Pancreas (tissue), 10 donors: ENCODE data around the gene NKTR. TPM values are rescaled to one million over a fixed set of nuclear protein-coding genes. Genes with fewer than 3 reads are reported as not detected.
"Not testable (repeated sequence)": the region's sequence is repeated elsewhere in the genome, so short reads cannot be mapped to it uniquely, and the experiment has no call there.

Experiments
- ATAC-seq, 4 donors: fragments of 200-7000 bp; cut with Tn5 transposase; one replicate each; pipeline versions ENCODE4 v1.8.0 to v1.9.1; 2020; ENCODE audit warnings: mild to moderate bottlenecking in 4 of 4, moderate library complexity in 4 of 4
- DNase-seq, 6 donors: peaks; one replicate each; pipeline ENCODE4 v3.0.0-alpha.2; 2020
- FAIRE-seq: peaks from 2 replicates; lab custom pipeline; 2012; peaks lifted over from hg19 to GRCh38; lab: Jason Lieb, UNC
- H3K27ac ChIP-seq, 4 donors: fragments of 200-600 bp; sonication (generic); 1 replicate in 3 of 4; 2 replicates in 1 of 4; pipeline versions ENCODE4 v1.5.0 to v1.8.0; 2020
- H3K27me3 ChIP-seq, 4 donors: fragments of 200-600 bp; one replicate each; pipeline ENCODE4 v1.8.0; 2021
- H3K36me3 ChIP-seq, 3 donors: fragments of 200-600 bp; sonication (generic) in 1 of 3; one replicate each; pipeline versions ENCODE4 v1.5.0 to v1.8.0; 2020 to 2021
- H3K4me1 ChIP-seq, 3 donors: fragments of 200-600 bp; one replicate each; pipeline ENCODE4 v1.8.0; 2021
- H3K4me3 ChIP-seq, 4 donors: fragments of 200-600 bp; sonication (generic) in 2 of 4; one replicate each; pipeline versions ENCODE4 v1.5.0 to v1.8.0; 2020 to 2021
- H3K9me3 ChIP-seq, 4 donors: fragments of 200-600 bp; one replicate each; pipeline ENCODE4 v1.8.0; 2021
- CTCF ChIP-seq, 4 donors: fragments of 200-600 bp; sonication (generic) in 3 of 4; IDR thresholded peaks; one replicate each; pipeline versions ENCODE4 v1.5.0 to v1.8.0; 2021; ENCODE audit warnings: antibody characterized with exemption in 4 of 4
- WGBS, 2 donors: extraction: QIAGEN DNeasy Blood & Tissue Kit; methylation state at CpG; one replicate each; pipeline ENCODE4 v1.1.7; 2013; 5-methylcytosine and 5-hydroxymethylcytosine counted together
- intact Hi-C, 3 donors: fragments of 100-400 bp; cut with DNase I; formaldehyde crosslinking; loops; one replicate each; pipeline versions ENCODE4 v1.11.1 to v1.14.2; 2022
- polyA plus RNA-seq, 2 donors: library from polyadenylated mRNA; stranded (reverse); fragments of 200-250 nt; gene quantifications; one replicate each; pipeline ENCODE4 v1.2.3, GENCODE V29; 2013
- total RNA-seq, 6 donors: library from RNA; stranded (reverse); fragmentation: NEBNext Ultra II Directional in 4 of 6; extraction: Animal tissue kit (Norgen Biotek cat#: 25700) in 4 of 6; gene quantifications; one replicate each; pipeline versions ENCODE4 v1.2.1 to v1.2.4, GENCODE V29; 2021 to 2023
- donor health status: healthy with polysubstance abuse.
- donor health status: DM: no; HTN: no; CAD: no; lungs with moderate emphysema.
- donor health status: DM: no; HTN: no; CAD: no.
- donor health status: control.
- donor health status: control.
- donor health status: Bipolar disorder and iron deficiency.
- donor health status: DM: yes; HTN: yes; CAD: no.
- donor health status: DM: no; HTN: no; CAD: no.
- donor health status: DM: no; HTN: no; CAD: no.
- donor health status: DM: yes; HTN: yes; CAD: no.

The NKTR gene
- total and polyA plus RNA-seq, 8 donors, result 15.5 to 46.8 (median 33.0) TPM

GRCh38 chr3:42578054-42578453 is 22.4 kb upstream of the NKTR start:
- Histone ChIP-seq H3K36me3 (peaks cover 0 to 8% (median 0%) of the 10 kb centered on the region in 3 donors), H3K27ac (no peak overlapping the region), H3K27me3 (no peaks in the 10 kb centered on the region), H3K4me1 (peaks cover 3 to 11% (median 9%) of the 10 kb centered on the region in 3 donors), H3K9me3 (no peaks in the 10 kb centered on the region), H3K4me3 (no peak overlapping the region)
- WGBS, 2 donors, result 93 to 94% methylated on average over 4 of the region's 4 CpGs
- DNase-seq, result no peak
- no peak for TF ChIP-seq CTCF (IDR thresholded peaks at IDR 0.05)
- intact Hi-C loops, result no loop called here
- ATAC-seq, result no peak
- FAIRE-seq, result no peak

GRCh38 chr3:42579346-42579745 is 21.1 kb upstream of the NKTR start:
- intact Hi-C loops, ATAC-seq, FAIRE-seq, H3K27ac ChIP-seq, DNase-seq, H3K36me3 ChIP-seq, H3K27me3 ChIP-seq, H3K4me3 ChIP-seq, H3K9me3 ChIP-seq: not testable (repeated sequence)
- peaks cover 3 to 11% (median 9%) of the 10 kb centered on the region in 3 donors for H3K4me1 ChIP-seq
- WGBS, 2 donors, result 93 to 95% methylated on average over 4 of the region's 4 CpGs

- no peak for TF ChIP-seq CTCF (IDR thresholded peaks at IDR 0.05)
- DNase-seq (no peak), FAIRE-seq (no peak), ATAC-seq (no peak)
- WGBS, 2 donors, result 1% methylated on average over 11 of the region's 11 CpGs
- peak overlapping the region; percentile 72 to 84 (median 81) for H3K27ac ChIP-seq
- no peaks in the 10 kb centered on the region for H3K27me3 ChIP-seq
- H3K9me3 ChIP-seq, result no peaks in the 10 kb centered on the region
- intact Hi-C loops, result loop anchor here in 1 of 3 donors (10.0 kb wide), 1 partner anchor 163 kb away; no protein-coding TSS in a partner anchor
- H3K4me3 ChIP-seq, result peak overlapping the region; percentile 71 to 95 (median 86)
- H3K4me1 ChIP-seq, result peaks cover 3 to 11% (median 9%) of the 10 kb centered on the region in 3 donors
- H3K36me3 ChIP-seq, result no peaks in the 10 kb centered on the region
Observed at GRCh38 chr3:42581400-42581708, 19.1 kb upstream of the NKTR start.

- DNase-seq, result peak; percentile 96 to 99 (median 97)
- peak; percentile 95 to 99 (median 98) for ATAC-seq
- Histone ChIP-seq H3K9me3 (no peaks in the 10 kb centered on the region), H3K27me3 (no peaks in the 10 kb centered on the region), H3K4me1 (peaks cover 3 to 11% (median 9%) of the 10 kb centered on the region in 3 donors), H3K27ac (peak within 1 kb of the TSS; percentile 72 to 84 (median 81)), H3K4me3 (peak within 1 kb of the TSS; percentile 71 to 95 (median 86)), H3K36me3 (no peaks in the 10 kb centered on the region)
- TF ChIP-seq CTCF (IDR thresholded peaks at IDR 0.05), result no peak
- WGBS, 2 donors, result 0% methylated on average over 66 to 77 of the region's 77 CpGs
- intact Hi-C loops, result loop anchor here in 1 of 3 donors (10.0 kb wide), 1 partner anchor 163 kb away; no protein-coding TSS in a partner anchor
- no peak for FAIRE-seq
Observed at GRCh38 chr3:42581709-42582473, 18.6 kb upstream of the NKTR start, which contains the start of gene SEC22C. TSS of gene SEC22C (minus strand) at chr3:42581967. CDS start at chr3:42569046, 12,921 bp downstream.

- Histone ChIP-seq H3K36me3 (no peaks in the 10 kb centered on the region), H3K4me3 (peak overlapping the region; percentile 71 to 95 (median 86)), H3K4me1 (peaks cover 3 to 11% (median 9%) of the 10 kb centered on the region in 3 donors), H3K27me3 (no peaks in the 10 kb centered on the region), H3K27ac (peak overlapping the region; percentile 72 to 84 (median 81)), H3K9me3 (no peaks in the 10 kb centered on the region)
- 0 to 1% methylated on average over 3 of the region's 3 CpGs for WGBS, 2 donors
- intact Hi-C loops, result loop anchor here in 1 of 3 donors (10.0 kb wide), 1 partner anchor 162 kb away; no protein-coding TSS in a partner anchor
- DNase-seq, result no peak
- TF ChIP-seq CTCF (IDR thresholded peaks at IDR 0.05), result no peak
- no peak for FAIRE-seq
- no peak for ATAC-seq
Observed at GRCh38 chr3:42582474-42583070, 17.9 kb upstream of the NKTR start.
